Islet precursor cell (in vitro differentiated cells): ENCODE results near the gene GJA5.
"Not testable (repeated sequence)": the region's sequence is repeated elsewhere in the genome, so short reads cannot be mapped to it uniquely, and the experiment has no call there.

Experiments
- DNase-seq: peaks from one replicate; pipeline ENCODE4 v3.0.0-alpha.2; 2018

The GJA5 gene

DNA sequence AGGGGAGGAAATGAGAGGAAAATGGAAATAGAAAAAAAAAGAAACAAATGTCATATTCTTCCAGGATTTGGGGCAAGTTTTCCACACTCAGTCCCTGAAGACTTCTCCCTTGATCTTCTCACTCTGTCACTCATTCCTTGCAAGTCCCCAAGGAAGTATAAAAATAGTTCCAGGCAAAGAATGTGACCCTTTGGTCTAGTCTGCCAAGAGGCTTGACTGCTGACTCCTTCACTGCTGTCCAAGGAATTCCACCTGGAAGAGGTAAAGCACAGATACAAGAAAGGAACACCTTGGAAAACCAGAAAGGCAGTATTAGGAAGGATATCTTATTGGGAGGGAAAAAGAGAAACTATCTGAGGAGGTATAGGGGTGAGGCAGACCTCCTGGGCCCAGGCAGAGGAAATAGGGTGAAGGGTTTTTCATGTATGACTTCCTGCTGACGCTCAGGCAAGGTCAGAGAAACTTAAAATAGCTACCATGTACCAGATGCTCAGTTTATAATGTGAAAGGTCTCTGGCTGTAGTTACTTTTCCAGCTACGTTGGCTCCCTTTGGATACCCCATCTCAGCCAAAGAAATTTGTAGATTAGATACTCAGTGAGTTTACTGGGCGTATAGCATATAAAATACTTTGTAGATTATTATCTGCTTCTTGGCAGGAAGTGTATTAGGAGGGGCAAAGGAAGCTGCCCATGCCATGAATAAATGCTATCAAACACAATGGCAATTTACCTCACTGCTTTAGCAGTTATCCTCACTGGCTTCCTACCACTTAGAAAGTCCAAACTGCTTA is 2.0 kb upstream of the GJA5 start:
- peak; percentile 61 for DNase-seq

DNA sequence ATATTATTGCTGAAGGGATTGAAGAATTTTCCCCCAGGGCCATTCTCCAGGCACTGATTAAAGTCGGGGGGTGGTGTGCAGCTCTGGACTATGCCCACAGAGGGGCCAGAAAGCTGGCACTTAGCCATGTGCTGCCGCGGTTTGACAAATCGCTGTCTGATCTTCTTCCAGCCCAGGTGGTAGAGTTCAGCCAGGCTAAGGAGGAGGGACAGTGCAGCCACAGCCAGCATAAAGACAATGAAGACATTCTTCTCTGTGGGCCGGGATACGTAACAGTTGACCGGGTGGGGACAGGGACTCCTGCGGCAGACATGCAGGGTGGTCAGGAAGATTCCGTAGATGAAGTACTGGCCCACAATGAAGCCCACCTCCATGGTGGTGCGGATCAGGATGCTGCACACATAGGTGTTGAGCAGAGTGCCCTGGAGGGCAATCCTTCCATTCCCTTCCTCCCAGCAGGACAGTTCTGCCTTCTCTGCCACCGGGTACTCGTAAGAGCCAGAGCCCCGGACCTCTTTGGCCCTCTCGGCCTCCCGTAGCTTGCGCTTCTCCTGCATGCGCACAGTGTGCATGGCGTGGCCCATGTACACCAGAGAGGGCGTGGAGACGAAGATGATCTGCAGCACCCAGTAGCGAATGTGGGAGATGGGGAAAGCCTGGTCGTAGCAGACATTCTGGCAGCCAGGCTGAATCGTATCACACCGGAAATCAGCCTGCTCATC is 1.9 kb downstream of the GJA5 start:
- DNase-seq: no peak

DNA sequence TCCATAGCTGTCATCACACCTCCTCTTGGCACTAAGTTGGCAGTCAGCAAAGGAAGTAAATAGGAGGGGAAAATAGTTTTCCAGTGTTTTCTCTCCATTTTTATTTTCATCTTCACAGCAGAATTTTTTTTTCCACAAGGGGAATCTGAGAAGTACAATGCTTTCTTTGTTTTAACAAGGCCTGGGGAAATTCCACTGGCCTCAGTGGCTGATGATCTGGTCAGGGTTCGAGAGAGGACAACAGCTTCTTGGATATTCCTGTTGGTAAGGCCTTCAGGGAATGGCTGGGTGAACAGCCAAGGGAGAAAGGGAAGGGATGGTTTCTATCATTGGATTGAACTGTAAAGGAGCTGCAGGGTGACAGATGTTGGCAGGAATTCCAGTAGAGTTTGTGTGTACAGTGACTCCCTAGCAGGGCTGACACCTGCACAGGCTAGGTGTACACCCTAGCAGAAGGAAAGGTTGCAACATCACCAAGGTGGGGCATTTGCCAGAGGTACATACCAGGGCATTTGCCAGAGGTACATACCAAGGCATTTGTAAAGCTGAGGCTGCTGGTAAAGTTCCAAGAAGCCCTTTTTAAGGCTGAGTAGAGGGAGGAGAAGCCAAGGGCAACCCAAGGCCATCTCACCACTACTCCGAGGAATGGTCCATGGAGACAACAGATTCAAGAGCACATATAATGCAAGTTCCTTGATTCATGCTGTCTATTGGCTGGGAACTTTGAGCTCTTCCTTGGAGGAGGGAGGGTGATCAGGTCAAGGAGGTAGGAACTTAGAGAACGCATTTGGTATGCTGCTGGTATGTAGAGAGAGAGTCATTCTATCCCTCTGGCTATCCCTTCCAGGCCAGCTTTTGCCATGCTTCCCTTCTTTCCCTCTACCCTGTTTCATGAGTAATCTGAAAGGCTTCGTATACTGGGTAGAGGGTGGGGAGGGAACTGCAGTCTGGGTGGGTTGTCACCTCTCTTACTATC is 3.1 kb downstream of the GJA5 start:
- peak; percentile 75 for DNase-seq

DNA sequence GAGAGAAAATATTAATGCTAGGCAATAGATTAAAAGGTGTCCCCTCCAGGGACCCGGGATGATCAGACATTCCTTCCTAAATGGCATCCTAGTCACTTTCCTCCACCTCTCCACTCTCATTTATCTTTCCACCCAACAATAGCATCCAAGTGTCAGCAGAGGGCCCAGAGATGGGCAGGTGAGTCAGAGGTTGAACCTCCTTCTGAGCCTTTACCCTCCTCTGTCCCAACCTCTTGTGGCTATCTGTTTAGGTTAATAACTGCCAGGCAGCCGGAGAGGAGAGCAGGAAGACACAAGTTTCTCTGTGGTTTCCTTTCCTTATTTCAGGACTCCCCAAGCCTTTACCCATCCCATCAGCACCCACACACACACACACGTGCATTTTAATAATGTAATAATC is 4.1 kb downstream of the GJA5 start:
- DNase-seq: peak; percentile 58

DNA sequence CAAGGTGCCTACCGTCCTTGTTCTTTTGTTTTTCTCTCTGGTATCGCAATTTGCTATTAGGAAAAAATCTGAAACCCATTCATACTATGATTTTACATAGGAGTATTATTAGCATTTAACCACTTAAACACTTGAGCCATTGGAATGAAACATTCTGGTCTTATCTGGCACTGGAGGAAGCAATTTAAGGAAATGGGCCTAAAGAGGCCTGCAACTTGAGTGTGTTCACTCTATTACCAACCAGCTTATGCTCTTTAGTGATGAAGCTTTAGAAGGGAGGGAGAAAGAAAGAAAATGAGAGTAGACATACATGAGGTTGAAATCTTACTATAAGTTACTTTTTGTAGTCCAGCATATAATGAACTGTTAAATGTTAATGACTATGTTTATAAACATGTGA is 5.7 kb downstream of the GJA5 start:
- DNase-seq: no peak

DNA sequence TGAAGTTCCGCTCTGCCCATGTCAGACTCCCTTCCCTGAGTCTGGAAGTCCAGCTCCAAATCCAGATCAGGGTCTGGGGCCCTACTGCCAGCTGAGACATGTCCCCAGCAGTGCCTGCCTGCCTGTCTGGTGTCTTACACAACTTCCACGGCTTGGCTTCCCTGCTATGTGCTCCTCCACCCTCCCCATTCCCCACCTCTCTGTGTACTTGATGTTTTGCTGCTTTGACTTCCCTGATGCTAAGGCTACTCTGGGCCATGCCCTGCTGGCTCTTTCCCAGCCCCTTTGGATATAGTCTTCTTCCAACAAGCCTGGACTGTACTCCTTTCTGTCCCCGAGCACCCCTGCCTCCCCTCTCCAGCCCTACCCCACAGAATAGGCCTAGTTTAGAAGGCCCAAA is 7.3 kb downstream of the GJA5 start:
- DNase-seq: peak; percentile 73

DNA sequence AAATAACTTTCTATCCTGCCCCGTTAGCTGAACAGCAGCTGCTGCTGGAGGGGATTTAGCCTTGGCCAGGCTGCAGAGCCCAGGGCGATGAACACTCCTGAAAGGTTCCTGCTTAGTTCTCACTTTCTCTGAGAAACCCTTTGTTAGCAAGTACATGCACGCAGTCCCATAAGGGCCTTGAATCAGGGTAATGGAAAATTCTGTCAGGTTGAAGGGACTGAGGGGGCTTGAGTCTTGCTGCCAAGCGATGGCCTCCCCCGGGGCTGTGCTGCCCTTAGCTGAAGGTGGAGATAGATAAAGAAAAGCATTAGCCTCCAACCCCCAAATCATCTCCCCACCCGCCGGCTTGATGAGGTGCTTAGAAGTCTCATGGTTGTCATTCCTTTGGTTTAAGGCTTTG is 7.9 kb downstream of the GJA5 start:
- no peak for DNase-seq

DNA sequence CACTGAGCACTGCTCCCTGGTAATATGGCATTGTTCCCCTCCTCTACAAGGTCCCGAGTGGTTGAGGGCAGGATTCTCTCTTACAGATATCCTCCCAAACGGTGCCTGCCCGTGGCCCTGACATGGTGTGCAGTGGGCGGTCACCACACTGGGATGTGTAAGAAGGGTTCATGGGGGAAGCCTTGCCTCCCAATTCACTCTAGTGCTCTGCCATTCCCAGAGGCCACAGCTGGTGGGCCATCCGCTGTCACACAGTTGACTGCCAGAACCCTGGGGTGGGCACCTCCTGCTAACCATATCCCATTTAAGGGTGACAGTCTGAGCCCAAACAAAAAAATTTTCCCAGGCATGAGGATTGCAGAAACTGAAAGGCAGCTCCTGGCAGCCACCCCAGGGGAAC is 9.1 kb downstream of the GJA5 start:
- DNase-seq: no peak

DNA sequence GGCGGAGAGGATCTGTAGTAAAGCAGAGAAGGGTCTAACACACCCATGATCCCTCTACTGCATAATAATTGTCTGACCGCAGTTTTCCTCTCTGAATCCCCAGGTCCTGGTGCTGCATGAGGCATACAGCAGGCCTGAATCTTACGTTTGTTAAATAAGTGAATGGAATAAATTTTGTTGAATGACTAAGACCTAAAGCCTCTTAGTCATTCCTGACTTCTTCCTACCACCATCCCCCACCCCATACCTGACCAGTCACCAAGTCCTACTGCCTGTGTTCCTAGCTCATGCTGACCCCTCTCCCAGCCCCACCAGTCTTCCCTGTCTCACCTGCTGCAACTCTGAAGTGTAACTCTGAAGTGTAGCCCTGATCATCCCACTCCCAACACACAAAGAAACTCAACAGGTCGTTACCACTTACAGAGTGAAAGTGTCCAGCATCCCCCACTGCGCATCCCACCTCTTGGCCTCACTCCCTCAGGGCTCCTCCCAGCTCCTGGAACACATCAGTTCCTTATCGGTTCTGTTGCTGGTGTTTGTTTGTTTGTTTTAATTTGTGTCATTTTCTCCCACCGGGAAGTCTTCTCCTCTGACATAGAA is 9.7 kb downstream of the GJA5 start:
- no peak for DNase-seq

DNA sequence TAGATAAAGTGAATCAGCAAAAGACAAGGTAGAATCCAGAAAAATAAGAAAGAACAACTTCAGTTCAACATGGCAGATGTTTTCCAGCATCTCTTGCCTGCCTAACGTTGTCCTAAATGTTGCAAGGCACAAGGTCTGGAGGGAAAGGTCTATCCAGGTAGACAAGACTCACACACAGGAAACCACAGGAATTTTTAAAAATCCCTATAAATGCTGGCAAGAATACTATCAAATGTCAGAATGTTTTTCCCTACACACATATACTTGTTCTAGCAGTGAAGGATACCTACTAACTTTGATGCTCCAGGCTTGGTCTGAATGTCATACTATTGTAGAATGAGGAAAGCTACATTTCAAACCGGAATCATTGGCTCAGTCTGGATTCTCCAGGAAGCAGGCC is 10.6 kb downstream of the GJA5 start:
- no peak for DNase-seq

DNA sequence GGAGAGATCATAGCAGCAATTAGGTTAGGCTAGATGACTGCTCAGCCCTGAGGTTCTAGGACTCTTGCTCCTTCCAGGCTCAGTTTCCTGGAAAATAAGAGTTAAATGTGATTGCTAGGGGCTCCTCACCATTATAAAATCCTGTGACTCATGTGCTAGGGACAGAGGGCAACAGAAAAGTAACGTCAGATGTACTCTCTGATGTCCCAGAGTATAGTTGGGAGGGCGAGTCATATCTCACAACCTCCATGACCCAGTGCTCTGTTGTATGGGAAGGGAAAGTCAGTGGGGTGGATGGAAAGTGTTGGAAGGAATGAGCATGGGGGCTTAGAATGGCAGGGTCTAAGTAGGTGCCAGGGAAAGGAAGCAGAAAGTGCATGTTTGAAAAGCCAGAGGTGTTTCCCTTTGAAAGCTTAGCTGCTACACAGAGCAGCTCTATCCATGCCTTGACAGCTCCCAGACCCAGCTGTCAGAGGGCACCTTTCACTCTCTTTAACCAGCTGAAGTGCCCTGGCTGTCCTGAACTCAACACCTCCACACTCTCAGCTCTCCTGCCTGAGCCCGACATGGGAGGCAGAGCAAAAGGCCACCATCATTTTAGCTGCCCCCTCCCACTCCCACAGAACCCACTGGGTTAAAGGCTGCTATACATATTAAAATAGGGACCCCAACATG is 11.6 kb downstream of the GJA5 start:
- DNase-seq: no peak

DNA sequence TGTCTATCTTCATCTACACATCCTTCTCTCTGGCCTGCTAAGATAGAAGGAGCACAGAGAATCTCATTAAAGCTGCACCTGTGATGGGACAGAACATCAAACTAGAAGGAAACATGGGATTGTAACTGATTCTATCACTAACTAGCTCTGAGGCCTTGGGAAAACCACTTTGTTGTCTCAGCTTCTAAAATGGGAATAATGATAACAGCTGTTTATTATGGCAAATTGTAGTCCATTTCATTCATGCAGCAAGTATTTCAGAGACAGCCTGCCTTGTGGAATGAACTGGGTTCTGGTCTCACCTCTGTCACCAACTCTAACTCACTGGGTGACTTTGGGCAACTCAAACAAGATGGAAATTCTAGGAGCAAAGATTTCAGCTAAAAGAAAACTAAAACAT is 12.4 kb downstream of the GJA5 start:
- no peak for DNase-seq

DNA sequence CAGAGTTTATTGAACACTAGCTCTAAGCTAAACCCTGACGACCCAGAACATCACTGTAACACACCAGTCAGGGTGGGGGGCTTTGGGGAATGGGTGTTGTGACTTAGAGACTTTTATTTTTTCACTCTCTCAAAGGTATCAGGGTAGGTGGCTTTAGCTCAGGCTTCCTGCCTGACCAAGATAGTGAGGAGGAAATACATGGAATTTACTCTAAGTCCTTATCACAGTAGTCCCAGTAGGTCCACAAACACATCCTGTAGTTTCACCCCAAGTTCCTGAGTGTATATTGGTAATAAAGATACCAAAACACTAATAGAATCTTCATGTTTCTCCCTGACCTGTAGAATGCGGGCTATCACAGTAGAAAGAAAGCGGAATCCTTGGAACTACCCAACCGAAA is 15.1 kb downstream of the GJA5 start:
- DNase-seq: no peak

DNA sequence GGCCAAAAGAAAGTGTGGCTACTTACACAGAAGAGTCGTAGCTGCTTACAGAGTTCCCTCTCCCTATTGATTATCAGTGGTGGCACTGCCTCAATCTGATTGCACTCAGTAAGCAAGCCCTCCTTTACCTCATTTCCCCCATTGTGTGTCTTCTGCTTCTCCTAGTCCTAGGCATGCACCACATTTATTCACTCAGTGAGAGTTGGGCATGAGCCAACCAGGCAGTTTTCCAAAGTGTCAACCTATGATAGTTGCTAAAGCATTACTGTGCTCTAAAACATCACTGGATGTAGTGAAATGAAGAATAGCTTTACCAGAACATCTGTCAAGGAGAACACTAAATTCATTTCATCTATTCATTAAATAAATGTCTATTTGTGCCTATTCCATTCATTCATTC is 19.3 kb downstream of the GJA5 start:
- DNase-seq: no peak

DNA sequence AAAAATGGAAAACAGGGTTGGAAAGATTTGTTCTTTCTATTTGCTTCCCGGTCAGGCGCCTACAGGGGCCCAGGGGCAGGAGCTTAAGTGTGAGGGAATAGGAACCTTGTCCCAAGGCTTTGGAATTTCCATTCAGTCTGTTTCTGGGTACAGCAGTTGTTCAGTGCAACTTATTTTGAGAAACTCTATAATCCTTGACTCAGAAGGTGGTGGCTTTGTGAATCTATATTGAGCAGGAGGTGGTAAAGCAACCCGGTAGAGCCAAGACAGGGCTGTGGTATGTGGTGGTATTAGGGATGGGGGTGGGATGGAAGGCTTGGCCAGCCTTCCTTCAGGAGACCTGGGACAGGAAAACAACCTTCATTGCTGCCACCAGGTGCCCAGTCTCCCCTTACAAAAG is 20.0 kb downstream of the GJA5 start:
- DNase-seq: no peak

DNA sequence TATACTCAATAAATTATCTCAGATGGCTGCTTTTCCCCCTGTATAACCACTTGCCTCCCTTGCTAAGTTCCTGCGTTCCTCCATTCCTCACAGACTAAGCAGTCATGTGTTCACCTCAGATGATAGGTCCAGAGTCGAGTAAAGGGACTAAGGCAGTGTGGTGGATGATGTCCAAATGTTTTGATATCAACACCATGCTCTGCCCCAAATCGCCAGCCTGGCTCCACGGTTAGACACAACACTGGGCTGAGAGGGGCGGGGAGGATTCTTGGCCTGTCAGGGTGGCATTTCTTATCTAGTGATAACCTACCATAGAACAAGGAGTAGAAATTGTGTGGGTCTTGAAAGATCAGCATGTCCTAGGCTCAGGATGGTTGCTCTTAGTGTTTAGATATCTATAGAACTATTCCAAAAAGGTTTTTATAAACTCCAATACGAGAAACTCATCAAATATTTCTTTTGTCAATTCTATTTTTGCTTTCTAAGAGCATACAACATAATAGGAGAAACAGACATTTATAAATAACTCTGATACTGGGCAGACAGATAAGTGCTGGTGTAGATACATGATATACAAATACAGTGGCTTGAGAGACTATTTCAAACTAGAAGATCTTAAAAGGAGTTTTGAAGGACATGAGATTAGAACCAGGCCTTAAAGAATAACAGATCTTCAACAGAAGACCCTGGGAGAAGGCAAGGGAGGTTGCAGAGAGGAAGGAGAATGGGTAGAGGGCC is 21.5 kb downstream of the GJA5 start:
- DNase-seq: no peak

DNA sequence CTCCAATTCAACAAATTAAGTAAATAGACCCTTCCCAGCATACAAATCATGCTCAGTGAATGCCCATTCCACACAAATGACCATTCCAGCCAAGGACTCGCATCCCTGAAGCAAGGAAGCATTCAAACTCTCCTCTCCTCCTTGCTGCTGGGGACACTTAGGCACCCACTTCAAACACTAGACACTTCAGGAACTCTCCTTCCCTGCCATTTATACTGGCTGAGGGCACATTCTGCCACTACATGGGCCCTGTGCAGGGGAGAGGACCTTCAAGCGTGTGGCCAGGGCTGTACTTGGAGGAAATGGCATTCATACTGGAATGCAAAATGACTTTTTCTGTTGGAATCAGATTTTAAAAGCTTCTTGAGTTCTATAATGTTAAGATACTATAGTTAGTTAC is 22.3 kb downstream of the GJA5 start:
- DNase-seq: no peak

DNA sequence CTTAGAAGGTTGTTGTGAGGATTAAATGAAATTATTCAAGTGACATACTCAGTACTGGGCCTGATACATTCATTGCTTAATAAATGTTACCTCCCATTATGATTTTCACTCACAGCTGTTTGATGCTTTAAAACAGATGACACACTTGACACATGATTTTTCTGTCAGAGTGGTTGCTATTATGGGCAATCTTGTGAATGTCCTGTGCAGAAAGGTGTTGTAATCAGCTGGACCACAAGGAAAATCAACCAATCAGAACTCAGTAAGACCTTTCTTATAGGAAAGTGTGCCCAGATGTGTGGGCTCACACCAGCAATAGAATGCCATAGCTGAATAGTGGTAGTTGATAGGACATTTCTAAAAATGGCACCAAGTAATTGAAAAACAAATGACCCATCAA is 23.5 kb downstream of the GJA5 start:
- no peak for DNase-seq

DNA sequence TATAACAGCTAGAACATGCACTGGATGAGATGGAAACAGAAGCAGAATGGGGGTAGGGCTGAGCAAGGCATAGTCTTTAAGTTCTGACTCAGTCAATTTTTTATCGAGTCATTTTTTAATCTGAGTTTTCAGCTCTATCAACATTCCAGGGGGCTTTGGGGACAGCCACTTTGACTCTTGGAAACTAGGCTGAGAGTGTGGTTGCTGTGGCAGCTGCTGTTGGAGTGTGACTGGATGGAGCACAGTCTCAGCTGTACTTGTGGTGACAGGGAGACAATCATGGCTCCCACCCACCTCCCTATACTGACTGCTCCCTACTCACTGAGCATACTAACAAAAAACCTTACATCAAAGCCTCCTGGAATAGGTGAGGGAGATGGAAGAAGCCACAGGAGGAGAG is 25.0 kb downstream of the GJA5 start:
- no peak for DNase-seq

DNA sequence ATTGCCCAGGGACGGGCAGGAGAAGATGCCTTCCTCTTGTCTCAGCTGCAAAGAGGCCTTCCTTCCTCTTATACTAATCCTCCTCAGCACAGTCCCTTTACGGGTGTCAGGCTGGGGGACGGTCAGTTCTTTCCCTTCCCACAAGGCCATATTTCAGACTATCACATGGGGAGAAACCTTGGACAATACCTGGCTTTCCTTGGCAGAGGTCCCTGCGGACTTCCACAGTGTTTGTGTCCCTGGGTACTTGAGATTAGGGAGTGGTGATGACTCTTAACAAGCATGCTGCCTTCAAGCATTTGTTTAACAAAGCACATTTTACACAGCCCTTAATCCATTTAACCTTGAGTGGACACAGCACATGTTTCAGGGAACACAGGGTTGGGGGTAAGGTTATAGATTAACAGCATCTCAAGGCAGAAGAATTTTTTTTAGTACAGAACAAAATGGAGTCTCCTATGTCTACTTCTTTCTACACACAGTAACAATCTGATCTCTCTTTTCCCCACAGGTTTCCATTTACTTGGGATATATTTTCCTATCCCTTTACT is 26.0 kb downstream of the GJA5 start:
- DNase-seq: not testable (repeated sequence)

DNA sequence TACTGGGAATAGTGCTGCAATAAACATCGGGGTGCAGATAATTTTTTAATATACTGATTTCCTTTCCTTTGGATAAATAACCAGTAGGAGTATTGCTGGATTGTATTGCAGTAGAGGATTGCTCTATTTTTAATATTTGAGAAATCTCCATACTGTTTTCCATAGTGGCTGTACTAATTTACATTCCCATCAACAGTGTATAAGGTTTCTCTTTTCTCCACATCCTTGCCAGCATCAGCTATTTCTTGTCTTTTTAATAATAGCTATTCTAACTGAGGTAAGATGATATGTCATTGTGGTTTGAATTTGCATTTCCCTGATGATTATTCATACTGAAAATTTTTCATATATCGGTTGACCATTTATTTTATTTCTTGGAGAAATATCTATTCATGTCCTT is 31.1 kb downstream of the GJA5 start:
- no peak for DNase-seq
